Dermis blood vessel endothelial cell (primary cell): ENCODE results near the gene FCGBP. TPM values are rescaled to one million over a fixed set of nuclear protein-coding genes. Genes with fewer than 3 reads are reported as not detected.
"Not testable (repeated sequence)": the region's sequence is repeated elsewhere in the genome, so short reads cannot be mapped to it uniquely, and the experiment has no call there.

Experiments used
- DNase-seq: peaks from one replicate; pipeline ENCODE4 v3.0.0; 2010
- total RNA-seq: library from RNA; depleted of rRNA; stranded (reverse); fragments of >200 nt; gene quantifications from 2 replicates; pipeline ENCODE4 v1.2.3, GENCODE V29; 2014

Gene FCGBP
- total RNA-seq, 1 donor from 2014 or later, result 0.17 TPM

DNA sequence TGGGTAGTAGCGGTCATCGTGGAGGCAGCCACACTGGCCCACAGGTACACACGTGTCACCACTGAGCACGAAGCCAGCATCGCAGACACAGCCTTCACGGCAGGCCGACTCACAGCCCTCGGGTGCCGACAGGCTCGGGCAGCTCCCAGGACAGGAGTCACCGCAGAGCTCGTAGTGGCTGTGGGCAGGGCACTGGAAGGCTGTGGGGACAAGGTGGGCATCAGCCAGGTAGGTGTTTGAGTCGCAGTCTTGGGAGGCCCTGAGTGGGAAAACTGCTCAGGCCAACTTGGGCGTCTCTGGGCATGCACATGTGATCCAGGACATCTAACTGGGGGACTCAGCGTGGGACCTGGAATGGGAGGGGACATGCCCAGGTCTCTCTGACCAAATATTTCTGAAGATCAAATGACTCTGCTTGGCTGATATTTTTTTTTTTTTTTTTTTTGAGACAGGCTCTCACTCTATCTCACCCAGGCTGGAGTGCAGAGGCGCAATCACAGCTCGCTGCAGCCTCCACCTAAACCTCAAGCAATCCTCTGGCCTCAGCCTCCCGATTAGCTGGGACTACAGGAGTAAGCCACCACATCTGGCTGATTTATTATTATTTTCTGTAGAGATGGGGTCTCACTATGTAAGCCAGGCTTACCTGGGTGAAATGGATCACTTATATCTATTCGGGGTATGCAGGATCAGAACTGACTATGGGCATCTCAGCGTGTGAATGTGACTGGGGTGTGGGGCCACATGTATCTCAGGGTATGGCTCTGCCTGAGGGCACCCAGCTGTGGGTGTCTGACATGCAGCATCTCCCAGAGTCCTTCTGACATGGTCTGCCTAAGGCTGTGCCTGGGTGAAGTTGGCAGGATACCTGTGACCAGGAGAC lies 44.3 kb downstream of the FCGBP start:
- DNase-seq, result not testable (repeated sequence)

DNA sequence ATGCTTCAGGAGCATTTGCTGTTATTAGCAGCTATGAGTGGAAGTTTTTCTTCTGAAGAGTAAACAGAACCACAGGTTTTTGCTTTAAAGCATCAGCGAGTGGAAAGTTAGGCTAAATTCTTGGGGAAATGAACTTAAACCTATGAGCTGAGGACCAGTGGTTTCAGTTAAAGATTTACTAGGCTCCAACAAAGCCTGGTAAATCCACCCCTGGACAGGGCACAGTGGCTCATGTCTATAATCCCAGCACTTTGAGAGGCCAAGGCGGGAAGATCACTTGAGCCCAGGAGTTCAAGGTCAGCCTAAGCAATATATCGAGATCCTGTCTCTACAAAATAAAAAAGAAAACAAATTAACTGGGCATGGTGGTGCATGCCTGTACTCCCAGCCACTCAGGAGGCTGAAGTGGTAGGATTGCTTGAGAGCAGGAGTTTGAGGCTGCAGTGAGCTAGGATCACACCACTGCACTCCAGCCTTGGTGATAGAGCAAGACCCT lies 46.9 kb downstream of the FCGBP start:
- DNase-seq, result not testable (repeated sequence)

DNA sequence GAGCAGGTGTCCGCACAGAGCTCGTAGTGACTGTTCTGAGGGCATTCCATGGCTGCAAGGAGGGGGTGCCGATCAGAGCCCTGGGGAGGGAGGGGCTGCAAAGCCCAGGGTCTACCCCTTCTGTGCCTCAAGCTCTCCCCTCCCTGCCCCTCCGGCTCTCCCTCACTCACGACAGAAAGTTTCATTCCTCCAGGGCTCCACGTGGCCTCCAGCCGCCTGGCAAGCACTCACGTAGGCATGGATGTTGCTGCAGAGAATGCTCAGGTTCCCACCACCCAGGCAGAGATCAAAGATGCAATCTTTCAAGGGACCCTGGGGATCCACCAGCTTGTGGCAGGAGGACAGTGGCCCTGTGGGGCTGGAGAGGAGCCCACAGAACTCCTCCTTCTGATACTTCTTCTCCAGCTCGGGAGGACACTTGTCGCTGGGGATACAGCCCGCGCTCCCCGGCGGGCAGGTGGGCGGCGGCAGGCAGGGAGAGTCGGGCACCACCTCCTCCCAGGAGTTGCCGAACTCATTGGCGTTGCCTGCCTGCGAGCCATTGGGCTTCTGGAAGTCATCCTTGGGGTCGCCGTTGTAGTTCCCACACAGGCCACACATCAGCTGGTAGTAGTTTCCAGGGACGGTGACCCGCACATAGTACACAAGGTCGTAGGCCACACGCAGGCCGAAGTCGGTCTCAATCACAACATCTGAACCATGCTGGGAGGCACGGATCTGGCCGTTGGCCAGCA lies 48.4 kb downstream of the FCGBP start:
- not testable (repeated sequence) for DNase-seq

- DNase-seq, result not testable (repeated sequence)
Observed at GRCh38 chr19:39884721-39885120, 49.7 kb downstream of the FCGBP start.

Other genes starting within 250 kb of the FCGBP start
- not detected in 2 replicates for gene LGALS14, start 230.2 kb downstream of the FCGBP start, total RNA-seq
- not detected in 2 replicates for gene CLC, start 196.6 kb downstream of the FCGBP start, total RNA-seq
- not detected in 2 replicates for gene LEUTX, start 155.8 kb downstream of the FCGBP start, total RNA-seq
- 21.4 and 37.2 TPM in 2 replicates for gene DYRK1B, start 100.5 kb downstream of the FCGBP start, total RNA-seq
- gene FBL, start 88.3 kb downstream of the FCGBP start, total RNA-seq, result 141 and 233 TPM in 2 replicates
- 95.3 and 145 TPM in 2 replicates for gene PSMC4, start 36.5 kb upstream of the FCGBP start, total RNA-seq
- 6.3 and 7.8 TPM in 2 replicates for gene ZNF546, start 62.4 kb upstream of the FCGBP start, total RNA-seq
- 13.8 and 15.8 TPM in 2 replicates for gene ZNF780B, start 121.6 kb upstream of the FCGBP start, total RNA-seq
- 10.7 and 17.5 TPM in 2 replicates for gene ZNF780A, start 156.3 kb upstream of the FCGBP start, total RNA-seq